CD14-positive monocyte (primary cell): ENCODE data around the gene RHPN2. TPM values are rescaled to one million over a fixed set of nuclear protein-coding genes. Genes with fewer than 3 reads are reported as not detected.

Experiments
- DNase-seq, 3 donors: peaks; one replicate each; pipeline ENCODE4 v3.0.0-alpha.2; 2011 to 2022
- H2AFZ ChIP-seq: 2 replicates; pipeline ENCODE4 v1.6.0; 2012; ENCODE audit warnings: mild to moderate bottlenecking, low read depth, low read length, inconsistent platforms; ENCODE audit not compliant: insufficient read depth, poor library complexity, severe bottlenecking
- H3K27ac ChIP-seq, 2 donors: 1 replicate in 1 of 2; 2 replicates in 1 of 2; pipeline ENCODE4 v1.5.1; 2012 to 2013; ENCODE audit warnings: low read length in 2 of 2, control low read depth in 1 of 2, inconsistent platforms in 1 of 2, low read depth in 1 of 2, mild to moderate bottlenecking in 1 of 2
- H3K27me3 ChIP-seq, 2 donors: one replicate each; pipeline versions ENCODE4 v1.6.0 to v1.6.1; 2011 to 2013; ENCODE audit warnings: low read length in 2 of 2; ENCODE audit not compliant: control insufficient read depth in 2 of 2, insufficient read depth in 2 of 2
- H3K36me3 ChIP-seq, 2 donors: replicated peaks in 1 of 2; 1 replicate in 1 of 2; 2 replicates in 1 of 2; pipeline versions ENCODE4 v1.5.1 to v1.6.1; 2012 to 2013; ENCODE audit warnings: low read length in 2 of 2, control low read depth in 1 of 2, inconsistent platforms in 1 of 2, mild to moderate bottlenecking in 1 of 2; ENCODE audit not compliant: insufficient read depth in 2 of 2, control insufficient read depth in 1 of 2
- H3K4me1 ChIP-seq, 2 donors: 1 replicate in 1 of 2; 2 replicates in 1 of 2; pipeline versions ENCODE4 v1.5.1 to v1.6.1; 2012 to 2013; ENCODE audit warnings: low read length in 2 of 2, control low read depth in 1 of 2, inconsistent platforms in 1 of 2, mild to moderate bottlenecking in 1 of 2, moderate library complexity in 1 of 2; ENCODE audit not compliant: insufficient read depth in 2 of 2, control insufficient read depth in 1 of 2
- H3K4me2 ChIP-seq: replicated peaks from 2 replicates; pipeline ENCODE3; 2012; ENCODE audit warnings: low read length, moderate library complexity, mild to moderate bottlenecking; ENCODE audit not compliant: poor library complexity, severe bottlenecking; ENCODE audit errors: extremely low read depth
- H3K4me3 ChIP-seq, 3 experiments: fragments of 200-600 bp in 1 of 3; sonication (generic) in 1 of 3; replicated peaks in 1 of 3; 1 replicate in 2 of 3; 2 replicates in 1 of 3; pipeline ENCODE4 v1.5.1; 2011 to 2013; ENCODE audit warnings: low read length in 3 of 3, mild to moderate bottlenecking in 3 of 3, control low read depth in 2 of 3, low read depth in 2 of 3, inconsistent platforms in 1 of 3, moderate library complexity in 1 of 3
- H3K79me2 ChIP-seq: 2 replicates; pipeline ENCODE4 v1.6.0; 2012; ENCODE audit warnings: mild to moderate bottlenecking, control low read depth, inconsistent platforms, low read length, moderate library complexity; ENCODE audit not compliant: insufficient read depth
- H3K9ac ChIP-seq: 2 replicates; pipeline ENCODE4 v1.6.0; 2017; ENCODE audit warnings: low read length, mild to moderate bottlenecking; ENCODE audit not compliant: insufficient read depth, poor library complexity, severe bottlenecking
- H3K9me3 ChIP-seq, 2 donors: replicated peaks in 1 of 2; 1 replicate in 1 of 2; 2 replicates in 1 of 2; pipeline versions ENCODE4 v1.5.1 to v1.6.1; 2012 to 2013; ENCODE audit warnings: low read length in 2 of 2, control low read depth in 1 of 2; ENCODE audit not compliant: control insufficient read depth in 1 of 2, insufficient read depth in 1 of 2
- H4K20me1 ChIP-seq: 2 replicates; pipeline ENCODE4 v1.6.0; 2012; ENCODE audit warnings: mild to moderate bottlenecking, low read length, control low read depth, moderate library complexity; ENCODE audit not compliant: insufficient read depth
- H3K27ac Mint-ChIP-seq, 7 donors: one replicate each; pipeline ENCODE4 v1.8.0; 2020; ENCODE audit warnings: mild to moderate bottlenecking in 7 of 7, mixed read lengths in 7 of 7, moderate library complexity in 6 of 7, inconsistent platforms in 2 of 7
- H3K27me3 Mint-ChIP-seq, 3 donors: one replicate each; pipeline ENCODE4 v1.8.0; 2021 to 2022; ENCODE audit warnings: low read depth in 3 of 3, mild to moderate bottlenecking in 3 of 3, mixed read lengths in 3 of 3, moderate library complexity in 3 of 3, inconsistent platforms in 1 of 3
- H3K36me3 Mint-ChIP-seq, 2 donors: one replicate each; pipeline ENCODE4 v1.8.0; 2020; ENCODE audit warnings: mixed read lengths in 2 of 2, inconsistent platforms in 1 of 2, mild to moderate bottlenecking in 1 of 2
- H3K4me1 Mint-ChIP-seq: one replicate; pipeline ENCODE4 v1.8.0; 2020; ENCODE audit warnings: mild to moderate bottlenecking, mixed read lengths
- H3K4me3 Mint-ChIP-seq, 2 donors: one replicate each; pipeline ENCODE4 v1.8.0; 2020; ENCODE audit warnings: mild to moderate bottlenecking in 2 of 2, mixed read lengths in 2 of 2, moderate library complexity in 1 of 2
- H3K9me3 Mint-ChIP-seq, 7 donors: one replicate each; pipeline ENCODE4 v1.8.0; 2020 to 2022; ENCODE audit warnings: mixed read lengths in 7 of 7, mild to moderate bottlenecking in 6 of 7, moderate library complexity in 6 of 7, inconsistent platforms in 2 of 7
- CTCF ChIP-seq: fragments of 200-600 bp; IDR thresholded peaks from one replicate; pipeline ENCODE4 v1.8.0; 2022; ENCODE audit warnings: antibody characterized with exemption, mild to moderate bottlenecking
- WGBS: methylation state at CpG from one replicate; pipeline ENCODE4 v1.1.5; 2013; ENCODE audit warnings: missing lambda C conversion rate; ENCODE audit not compliant: insufficient coverage; 5-methylcytosine and 5-hydroxymethylcytosine counted together
- intact Hi-C, 2 donors: fragments of 100-400 bp; cut with micrococcal nuclease; formaldehyde crosslinking; loops; one replicate each; pipeline versions ENCODE4 v1.15.0 to v1.15.1; 2023
- polyA plus RNA-seq, 3 donors: library from polyadenylated mRNA; depleted of rRNA in 1 of 3; unstranded in 2 of 3; stranded (reverse) in 1 of 3; fragments of 300-500 nt in 2 of 3; fragments of >200 nt in 1 of 3; fragmentation: Illumina TruSeq in 2 of 3; gene quantifications; 1 replicate in 2 of 3; 2 replicates in 1 of 3; pipeline ENCODE4 v1.2.3, GENCODE V29; 2012 to 2021

Gene RHPN2
- polyA plus RNA-seq, 3 donors: 0.16 to 0.93 (median 0.51) TPM

- H3K4me2 ChIP-seq: no peak overlapping the region
- no peak overlapping the region for H3K4me3 Mint-ChIP-seq
- no peak for TF ChIP-seq CTCF
- no peaks in the 10 kb centered on the region for H3K36me3 ChIP-seq
- H3K9ac ChIP-seq: no peak overlapping the region
- H2AFZ ChIP-seq: no peak overlapping the region
- no peak for DNase-seq
- peaks cover 8% of the 10 kb centered on the region for H3K4me1 Mint-ChIP-seq
- H4K20me1 ChIP-seq: no peaks in the 10 kb centered on the region
- H3K27me3 ChIP-seq: peaks cover 0 to 4% of the 10 kb centered on the region in 2 donors
- H3K27ac Mint-ChIP-seq: no peak overlapping the region
- H3K79me2 ChIP-seq: no peaks in the 10 kb centered on the region
- no peaks in the 10 kb centered on the region for H3K9me3 ChIP-seq
- H3K36me3 Mint-ChIP-seq: no peaks in the 10 kb centered on the region
- H3K4me1 ChIP-seq: no peaks in the 10 kb centered on the region
- H3K27me3 Mint-ChIP-seq: peaks cover 14 to 32% (median 18%) of the 10 kb centered on the region in 3 donors
- H3K4me3 ChIP-seq: no peak overlapping the region
- intact Hi-C loops: no loop called here
- no peak overlapping the region for H3K27ac ChIP-seq
- H3K9me3 Mint-ChIP-seq: peaks cover 0 to 8% (median 3%) of the 10 kb centered on the region in 7 donors
- WGBS: 100% methylated on average over 2 of the region's 10 CpGs
These were observed 29.2 kb downstream of the RHPN2 start for GRCh38 chr19:33035461-33035860.

- no peak for TF ChIP-seq CTCF
- Histone ChIP-seq H3K36me3 (no peaks in the 10 kb centered on the region), H3K27me3 (no peaks in the 10 kb centered on the region), H3K4me1 (no peaks in the 10 kb centered on the region), H4K20me1 (no peaks in the 10 kb centered on the region), H3K27ac (no peak overlapping the region), H3K9ac (no peak overlapping the region), H3K4me3 (no peak overlapping the region), H2AFZ (no peak overlapping the region), H3K4me2 (no peak overlapping the region), H3K9me3 (peaks cover 0 to 13% of the 10 kb centered on the region in 2 donors), H3K79me2 (no peaks in the 10 kb centered on the region)
- no peak for DNase-seq
- WGBS: no CpG with 5 or more reads among the region's 8 CpGs
- Mint-ChIP-seq H3K9me3 (peaks cover 6 to 26% (median 22%) of the 10 kb centered on the region in 7 donors), H3K36me3 (no peaks in the 10 kb centered on the region), H3K27me3 (peaks cover 4 to 14% (median 6%) of the 10 kb centered on the region in 3 donors), H3K4me3 (no peak overlapping the region), H3K27ac (no peak overlapping the region), H3K4me1 (peaks cover 2% of the 10 kb centered on the region)
- intact Hi-C loops: no loop called here
These were observed 32.4 kb downstream of the RHPN2 start for GRCh38 chr19:33032218-33032781.
